Neural progenitor cell (in vitro differentiated cells): ENCODE measurements around the gene SMCP. TPM values are rescaled to one million over a fixed set of nuclear protein-coding genes. Genes with fewer than 3 reads are reported as not detected.
A peak's percentile ranks its signal among the peaks of the same experiment; 100 is the strongest.

Experiments used
- DNase-seq: peaks from one replicate; pipeline ENCODE4 v3.0.0-alpha.2; 2016; ENCODE audit warnings: low spot score
- H2AFZ ChIP-seq: fragments of 200-600 bp; sonication (generic); replicated peaks from 2 replicates; pipeline ENCODE4 v1.6.1; 2016; ENCODE audit warnings: antibody characterized with exemption
- H3F3A ChIP-seq: fragments of 200-600 bp; sonication (generic); 2 replicates; pipeline ENCODE4 v1.6.1; 2016; ENCODE audit warnings: antibody characterized with exemption, low read depth
- H3K27ac ChIP-seq: fragments of 200-600 bp; sonication (generic); 2 replicates; pipeline ENCODE4 v1.5.1; 2016; ENCODE audit warnings: mild to moderate bottlenecking
- H3K27me3 ChIP-seq: fragments of 200-600 bp; sonication (generic); 2 replicates; pipeline ENCODE4 v1.6.1; 2016; ENCODE audit warnings: mild to moderate bottlenecking, moderate library complexity
- H3K36me3 ChIP-seq: fragments of 200-600 bp; sonication (generic); 2 replicates; pipeline ENCODE4 v1.5.1; 2016
- H3K4me1 ChIP-seq: fragments of 200-600 bp; sonication (generic); 2 replicates; pipeline ENCODE4 v1.6.1; 2016; ENCODE audit warnings: mixed run types
- H3K4me2 ChIP-seq: fragments of 200-600 bp; sonication (generic); 2 replicates; pipeline ENCODE4 v1.6.1; 2016
- H3K4me3 ChIP-seq: fragments of 200-600 bp; sonication (generic); 2 replicates; pipeline ENCODE4 v1.5.1; 2016
- H3K79me2 ChIP-seq: fragments of 200-600 bp; sonication (generic); 2 replicates; pipeline ENCODE4 v1.6.1; 2016; ENCODE audit warnings: low read depth
- H3K9ac ChIP-seq: fragments of 200-600 bp; sonication (generic); 2 replicates; pipeline ENCODE4 v1.6.1; 2016
- H3K9me3 ChIP-seq: fragments of 200-600 bp; sonication (generic); 2 replicates; pipeline ENCODE4 v1.5.1; 2016; ENCODE audit warnings: low read depth
- H4K20me1 ChIP-seq: fragments of 200-600 bp; sonication (generic); 2 replicates; pipeline ENCODE4 v1.6.1; 2016; ENCODE audit warnings: low read depth
- H3K27ac Mint-ChIP-seq: 3 replicates; pipeline ENCODE4 v1.8.0; 2021; ENCODE audit warnings: mixed read lengths
- H3K27me3 Mint-ChIP-seq: 2 replicates; pipeline ENCODE4 v1.8.0; 2022; ENCODE audit warnings: low read depth, mild to moderate bottlenecking, inconsistent platforms, moderate library complexity, mixed read lengths; ENCODE audit not compliant: insufficient read depth
- H3K36me3 Mint-ChIP-seq: 3 replicates; pipeline ENCODE4 v1.8.0; 2021; ENCODE audit warnings: mixed read lengths
- H3K4me1 Mint-ChIP-seq: 3 replicates; pipeline ENCODE4 v1.8.0; 2021; ENCODE audit warnings: mixed read lengths
- H3K4me3 Mint-ChIP-seq: 3 replicates; pipeline ENCODE4 v1.8.0; 2021; ENCODE audit warnings: mild to moderate bottlenecking, moderate library complexity, mixed read lengths
- H3K9me3 Mint-ChIP-seq: 3 replicates; pipeline ENCODE4 v1.8.0; 2020; ENCODE audit warnings: mixed read lengths
- CTCF ChIP-seq: fragments of 200-600 bp; sonication (generic); IDR thresholded peaks from 2 replicates; pipeline ENCODE4 v1.5.1; 2017; ENCODE audit warnings: antibody characterized with exemption, mild to moderate bottlenecking
- EZH2 ChIP-seq: fragments of 200-600 bp; sonication (generic); IDR thresholded peaks from 2 replicates; pipeline ENCODE4 v1.6.1; 2017; ENCODE audit warnings: antibody characterized with exemption, mild to moderate bottlenecking, moderate library complexity
- EZH2phosphoT487 ChIP-seq: fragments of 200-600 bp; sonication (generic); IDR thresholded peaks from 2 replicates; pipeline ENCODE4 v1.6.1; 2017; ENCODE audit warnings: antibody characterized with exemption
- total RNA-seq: library from RNA; depleted of rRNA; stranded (reverse); fragments of >200 nt; gene quantifications from 2 replicates; pipeline ENCODE4 v1.2.3, GENCODE V29; 2015; ENCODE audit warnings: low replicate concordance

The SMCP gene
- total RNA-seq, 1 donor from 2014 or later = not detected

- Histone ChIP-seq H3K9me3 (peaks cover 22% of the 10 kb centered on the region), H3K4me1 (no peaks in the 10 kb centered on the region), H3K4me3 (no peak overlapping the region), H3K27me3 (no peaks in the 10 kb centered on the region), H3F3A (no peaks in the 10 kb centered on the region), H2AFZ (no peak overlapping the region), H3K36me3 (no peaks in the 10 kb centered on the region), H3K9ac (no peak overlapping the region), H4K20me1 (no peaks in the 10 kb centered on the region), H3K4me2 (no peak overlapping the region), H3K79me2 (no peaks in the 10 kb centered on the region), H3K27ac (no peak overlapping the region)
- no peaks in the 10 kb centered on the region for H3K36me3 Mint-ChIP-seq
- no peaks in the 10 kb centered on the region for H3K9me3 Mint-ChIP-seq
- peak; percentile 58 for TF ChIP-seq CTCF
- TF ChIP-seq EZH2 = no peak
- TF ChIP-seq EZH2phosphoT487 = no peak
- no peaks in the 10 kb centered on the region for H3K4me1 Mint-ChIP-seq
- no peak overlapping the region for H3K4me3 Mint-ChIP-seq
- DNase-seq = peak; percentile 50
- no peaks in the 10 kb centered on the region for H3K27me3 Mint-ChIP-seq
- no peak overlapping the region for H3K27ac Mint-ChIP-seq
Measured at GRCh38 chr1:152869808-152870419, 8.2 kb upstream of the SMCP start.

- H3K4me3 Mint-ChIP-seq = no peak overlapping the region
- Histone ChIP-seq H3K36me3 (no peaks in the 10 kb centered on the region), H3K4me1 (no peaks in the 10 kb centered on the region), H3K27ac (no peak overlapping the region), H3K27me3 (no peaks in the 10 kb centered on the region), H3K9ac (no peak overlapping the region), H2AFZ (no peak overlapping the region), H3K4me3 (no peak overlapping the region), H3K4me2 (no peak overlapping the region), H3K9me3 (peaks cover 18% of the 10 kb centered on the region), H3K79me2 (no peaks in the 10 kb centered on the region), H4K20me1 (no peaks in the 10 kb centered on the region), H3F3A (no peaks in the 10 kb centered on the region)
- H3K4me1 Mint-ChIP-seq = no peaks in the 10 kb centered on the region
- peak; percentile 17 for TF ChIP-seq CTCF
- TF ChIP-seq EZH2phosphoT487 = no peak
- H3K36me3 Mint-ChIP-seq = no peaks in the 10 kb centered on the region
- no peaks in the 10 kb centered on the region for H3K9me3 Mint-ChIP-seq
- peak; percentile 3 for DNase-seq
- no peaks in the 10 kb centered on the region for H3K27me3 Mint-ChIP-seq
- H3K27ac Mint-ChIP-seq = no peak overlapping the region
Measured at GRCh38 chr1:152870831-152871730, 7.0 kb upstream of the SMCP start.

- H3K27me3 ChIP-seq = no peaks in the 10 kb centered on the region
- H3K9me3 ChIP-seq = peaks cover 14% of the 10 kb centered on the region
- no peak for DNase-seq
- H2AFZ ChIP-seq = no peak overlapping the region
- no peaks in the 10 kb centered on the region for H3K79me2 ChIP-seq
- no peaks in the 10 kb centered on the region for H3K27me3 Mint-ChIP-seq
- no peak overlapping the region for H3K27ac ChIP-seq
- no peak overlapping the region for H3K4me3 Mint-ChIP-seq
- no peak overlapping the region for H3K27ac Mint-ChIP-seq
- H3K4me1 Mint-ChIP-seq = no peaks in the 10 kb centered on the region
- no peak overlapping the region for H3K4me3 ChIP-seq
- no peaks in the 10 kb centered on the region for H4K20me1 ChIP-seq
- H3K36me3 Mint-ChIP-seq = no peaks in the 10 kb centered on the region
- no peaks in the 10 kb centered on the region for H3K9me3 Mint-ChIP-seq
- H3K4me1 ChIP-seq = no peaks in the 10 kb centered on the region
- no peaks in the 10 kb centered on the region for H3K36me3 ChIP-seq
- TF ChIP-seq EZH2phosphoT487 = no peak
- no peak for TF ChIP-seq CTCF
- no peak for TF ChIP-seq EZH2
- H3K4me2 ChIP-seq = no peak overlapping the region
- H3K9ac ChIP-seq = no peak overlapping the region
- H3F3A ChIP-seq = no peaks in the 10 kb centered on the region
Measured at GRCh38 chr1:152871731-152872126, 6.4 kb upstream of the SMCP start.
